GM23248 (cell line): ENCODE results near the gene C5orf63. TPM values are rescaled to one million over a fixed set of nuclear protein-coding genes. Genes with fewer than 3 reads are reported as not detected.
"Not testable (repeated sequence)": the region's sequence is repeated elsewhere in the genome, so short reads cannot be mapped to it uniquely, and the experiment has no call there.

Source experiments
- DNase-seq: peaks from one replicate; pipeline ENCODE4 v3.0.0-alpha.2; 2015
- H2AFZ ChIP-seq: fragments of 200-600 bp; sonication (generic); 2 replicates; pipeline ENCODE4 v1.6.1; 2016; ENCODE audit warnings: antibody characterized with exemption
- H3F3A ChIP-seq: fragments of 200-600 bp; sonication (generic); 2 replicates; pipeline ENCODE4 v1.6.1; 2016; ENCODE audit warnings: mild to moderate bottlenecking, antibody characterized with exemption, mixed run types; ENCODE audit not compliant: insufficient read depth
- H3K27ac ChIP-seq: fragments of 200-600 bp; sonication (generic); 2 replicates; pipeline ENCODE4 v1.5.1; 2016; ENCODE audit warnings: mild to moderate bottlenecking
- H3K27me3 ChIP-seq: fragments of 200-600 bp; sonication (generic); replicated peaks from 2 replicates; pipeline ENCODE4 v1.6.1; 2016; ENCODE audit warnings: mild to moderate bottlenecking; ENCODE audit not compliant: insufficient read depth
- H3K36me3 ChIP-seq: fragments of 200-600 bp; sonication (generic); 2 replicates; pipeline ENCODE4 v1.6.1; 2016; ENCODE audit warnings: low read depth, mild to moderate bottlenecking
- H3K4me1 ChIP-seq: fragments of 200-600 bp; sonication (generic); 2 replicates; pipeline ENCODE4 v1.6.1; 2016; ENCODE audit warnings: mild to moderate bottlenecking; ENCODE audit not compliant: insufficient read depth
- H3K4me2 ChIP-seq: fragments of 200-600 bp; sonication (generic); one replicate; pipeline ENCODE4 v1.6.1; 2016; ENCODE audit warnings: mild to moderate bottlenecking; ENCODE audit not compliant: unreplicated experiment
- H3K4me3 ChIP-seq: fragments of 200-600 bp; sonication (generic); 2 replicates; pipeline ENCODE4 v1.5.1; 2016; ENCODE audit warnings: mild to moderate bottlenecking
- H3K79me2 ChIP-seq: fragments of 200-600 bp; sonication (generic); 2 replicates; pipeline ENCODE4 v1.6.1; 2016; ENCODE audit warnings: mild to moderate bottlenecking; ENCODE audit not compliant: insufficient read depth
- H3K9ac ChIP-seq: fragments of 200-600 bp; sonication (generic); 2 replicates; pipeline ENCODE4 v1.6.1; 2016; ENCODE audit warnings: mild to moderate bottlenecking
- H3K9me2 ChIP-seq: fragments of 200-600 bp; sonication (generic); 2 replicates; pipeline ENCODE4 v1.6.1; 2016; ENCODE audit warnings: mixed run types, mild to moderate bottlenecking, moderate library complexity; ENCODE audit not compliant: insufficient read depth
- H3K9me3 ChIP-seq: fragments of 200-600 bp; sonication (generic); one replicate; pipeline ENCODE4 v1.6.1; 2017; ENCODE audit warnings: low read depth
- H4K20me1 ChIP-seq: fragments of 200-600 bp; sonication (generic); 2 replicates; pipeline ENCODE4 v1.6.0; 2016; ENCODE audit not compliant: insufficient read depth
- EZH2 ChIP-seq: fragments of 200-600 bp; sonication (generic); IDR thresholded peaks from 2 replicates; pipeline ENCODE4 v1.6.1; 2018; ENCODE audit warnings: antibody characterized with exemption, mild to moderate bottlenecking; ENCODE audit not compliant: insufficient read depth, poor library complexity, severe bottlenecking
- EZH2phosphoT487 ChIP-seq: fragments of 200-600 bp; sonication (generic); IDR thresholded peaks from 2 replicates; pipeline ENCODE4 v1.6.1; 2018; ENCODE audit warnings: antibody characterized with exemption, moderate library complexity, mild to moderate bottlenecking, low read depth; ENCODE audit not compliant: insufficient read depth
- WGBS, 2 experiments: methylation state at CpG; one replicate each; pipeline ENCODE4 v1.1.6; 2015 to 2017; ENCODE audit warnings: low lambda C conversion rate in 2 of 2, low coverage in 1 of 2; ENCODE audit errors: missing lambda C conversion rate in 2 of 2; 5-methylcytosine and 5-hydroxymethylcytosine counted together
- in situ Hi-C: fragments of 300-500 bp; cut with MboI; formaldehyde crosslinking; loops from 2 replicates; pipeline ENCODE4 v1.15.0; 2020
- polyA plus RNA-seq: library from polyadenylated mRNA; unstranded; fragments of >200 nt; fragmentation: Nextera tagmentation; extraction: Ambion mirVana; gene quantifications from 2 replicates; pipeline ENCODE4 v1.2.1, GENCODE V29; 2016
- total RNA-seq: library from RNA; depleted of rRNA; stranded (reverse); fragments of >200 nt; shearing (Covaris generic); gene quantifications from 2 replicates; pipeline ENCODE4 v1.2.3, GENCODE V29; 2014; rRNA removed

Gene C5orf63
- total RNA-seq (0.97 and 1.3 TPM in 2 replicates), polyA plus RNA-seq (7.0 and 7.2 TPM in 2 replicates)

DNA sequence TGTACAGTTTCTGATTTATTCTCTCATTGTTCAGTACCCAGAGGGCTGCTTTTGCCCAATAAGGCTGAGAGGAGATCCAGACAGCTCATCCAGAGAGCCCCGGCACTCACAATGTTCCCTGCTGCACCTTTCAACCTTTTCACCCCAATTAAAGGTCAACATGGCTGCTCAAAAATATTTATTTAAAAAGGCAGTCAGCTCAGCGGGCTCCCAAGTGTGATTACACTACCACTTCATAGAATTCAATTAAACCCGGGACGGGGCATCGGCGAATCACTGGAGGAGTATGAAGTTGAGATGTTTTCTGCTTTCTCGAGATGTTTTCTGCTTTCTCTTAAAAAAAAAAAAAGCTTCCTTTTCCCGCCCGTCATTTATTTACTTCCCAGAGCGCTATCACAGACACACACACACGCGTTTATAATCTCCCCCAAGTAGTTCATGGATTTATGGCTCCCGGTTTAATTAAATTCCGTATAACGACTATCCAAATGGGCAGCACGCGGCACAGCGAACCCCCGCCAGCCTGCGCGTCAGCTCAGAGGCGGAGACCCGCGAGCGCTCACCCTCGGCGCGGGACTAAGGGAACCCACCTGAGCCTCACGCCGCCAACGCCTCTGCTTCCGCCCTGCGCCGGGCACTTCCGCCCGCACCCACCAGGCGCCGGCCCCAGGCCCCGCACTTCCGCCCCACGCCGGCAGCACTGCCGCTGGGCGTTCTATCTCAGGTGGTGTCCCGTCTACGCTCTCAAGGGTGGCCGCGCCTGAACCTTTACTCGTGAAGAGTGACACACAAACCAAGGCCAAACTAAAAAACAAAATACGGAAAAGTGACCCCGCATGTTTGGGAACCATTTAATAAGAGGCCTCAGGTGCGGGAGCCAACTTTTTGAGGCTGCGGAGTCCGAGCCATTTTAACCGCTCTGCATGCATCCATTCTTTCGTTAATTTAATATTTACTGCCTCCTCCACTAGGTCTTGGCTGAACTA is at the start of gene C5orf63:
C5orf63 (minus strand) TSS at position 642 of the 986 bp plus-strand sequence. CDS start 14,507 bp downstream, outside the sequence.
- Histone ChIP-seq H2AFZ (peak within 1 kb of the TSS; percentile 99), H3K36me3 (no peaks in the 10 kb centered on the region), H3K9ac (peak within 1 kb of the TSS; percentile 70), H3K79me2 (no peaks in the 10 kb centered on the region), H3K9me2 (no peaks in the 10 kb centered on the region), H3K27ac (no peak within 1 kb of the TSS), H3K9me3 (no peaks in the 10 kb centered on the region), H3F3A (peaks cover 26% of the 10 kb centered on the region), H4K20me1 (no peaks in the 10 kb centered on the region), H3K4me3 (peak within 1 kb of the TSS; percentile 88), H3K27me3 (no peaks in the 10 kb centered on the region), H3K4me2 (peak within 1 kb of the TSS; percentile 93), H3K4me1 (peaks cover 13% of the 10 kb centered on the region)
- 5% methylated on average over 56 of the region's 56 CpGs for WGBS, 2 experiments
- peak; percentile 61 for DNase-seq
- in situ Hi-C loops, result no loop called here
- TF ChIP-seq EZH2phosphoT487 (no peak), EZH2 (no peak)

DNA sequence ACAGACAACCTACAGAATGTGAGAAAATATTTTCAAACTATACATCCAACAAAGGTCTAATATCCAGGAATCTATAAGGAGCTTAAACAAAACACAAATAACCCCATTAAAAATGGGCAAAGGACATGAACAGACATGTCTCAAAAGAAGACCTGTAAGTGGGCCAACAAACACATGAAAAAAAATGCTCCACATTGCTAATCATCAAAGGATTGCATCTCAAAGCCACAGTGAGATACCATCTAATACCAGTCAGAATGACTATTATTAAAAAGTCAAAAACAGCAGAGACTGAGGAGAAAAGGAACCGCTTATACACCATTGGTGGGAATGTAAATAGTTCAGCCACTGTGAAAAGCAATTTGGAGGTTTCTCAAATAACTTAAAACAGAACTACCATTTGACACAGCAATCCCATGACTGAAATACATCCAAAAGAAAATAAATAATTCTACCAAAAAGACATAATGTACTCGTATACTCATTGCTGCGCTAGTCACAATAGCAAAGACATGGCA is 39.1 kb upstream of the C5orf63 start:
- no peaks in the 10 kb centered on the region for H3K9me3 ChIP-seq

DNA sequence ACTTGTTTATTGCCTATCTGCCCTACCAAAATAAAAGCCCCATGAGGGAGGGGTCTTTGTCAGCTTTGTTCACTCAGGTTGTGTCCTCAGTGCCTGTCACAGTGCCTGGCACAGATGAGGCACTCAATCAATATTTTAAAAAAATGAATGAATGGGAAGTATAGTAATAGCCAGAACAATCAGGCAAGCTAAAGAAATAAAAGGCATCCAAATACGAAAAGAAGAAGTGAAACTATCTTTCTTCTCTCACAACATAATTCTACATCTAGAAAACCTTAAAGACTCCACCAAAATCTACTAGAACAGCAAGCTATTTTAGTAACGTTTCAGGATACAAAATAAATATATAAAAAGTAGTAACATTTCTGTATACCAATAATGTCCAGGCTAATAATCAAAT is 37.8 kb upstream of the C5orf63 start:
- H3K27me3 ChIP-seq, result no peaks in the 10 kb centered on the region
- in situ Hi-C loops, result no loop called here
- H3K4me3 ChIP-seq, result no peak overlapping the region
- no peaks in the 10 kb centered on the region for H3K9me3 ChIP-seq
- H3F3A ChIP-seq, result no peaks in the 10 kb centered on the region
- H3K36me3 ChIP-seq, result no peaks in the 10 kb centered on the region
- no peaks in the 10 kb centered on the region for H3K79me2 ChIP-seq
- no peaks in the 10 kb centered on the region for H3K9me2 ChIP-seq
- no peak overlapping the region for H3K9ac ChIP-seq
- no peaks in the 10 kb centered on the region for H3K4me1 ChIP-seq
- no peak for TF ChIP-seq EZH2
- no peak for TF ChIP-seq EZH2phosphoT487
- no peak overlapping the region for H3K27ac ChIP-seq
- WGBS, 2 experiments, result 17 to 19% methylated on average over 2 of the region's 2 CpGs
- H3K4me2 ChIP-seq, result no peak overlapping the region
- no peak for DNase-seq
- no peak overlapping the region for H2AFZ ChIP-seq
- no peaks in the 10 kb centered on the region for H4K20me1 ChIP-seq

More for the DNA sequence above, 39.1 kb upstream of the C5orf63 start:
- Histone ChIP-seq H4K20me1 (no peaks in the 10 kb centered on the region), H3K36me3 (no peaks in the 10 kb centered on the region), H3F3A (no peaks in the 10 kb centered on the region), H3K27me3 (no peaks in the 10 kb centered on the region; the same call in 1 of the 2 replicates), H3K27ac (no peak overlapping the region), H3K4me2 (no peak overlapping the region), H3K9ac (no peak overlapping the region), H3K4me1 (no peaks in the 10 kb centered on the region), H3K79me2 (no peaks in the 10 kb centered on the region), H3K9me2 (no peaks in the 10 kb centered on the region), H3K4me3 (no peak overlapping the region), H2AFZ (no peak overlapping the region)
- DNase-seq, result peak; percentile 18
- no peak for TF ChIP-seq EZH2phosphoT487
- no peak for TF ChIP-seq EZH2
- 84 to 94% methylated on average over 3 of the region's 3 CpGs for WGBS, 2 experiments
- in situ Hi-C loops, result no loop called here

DNA sequence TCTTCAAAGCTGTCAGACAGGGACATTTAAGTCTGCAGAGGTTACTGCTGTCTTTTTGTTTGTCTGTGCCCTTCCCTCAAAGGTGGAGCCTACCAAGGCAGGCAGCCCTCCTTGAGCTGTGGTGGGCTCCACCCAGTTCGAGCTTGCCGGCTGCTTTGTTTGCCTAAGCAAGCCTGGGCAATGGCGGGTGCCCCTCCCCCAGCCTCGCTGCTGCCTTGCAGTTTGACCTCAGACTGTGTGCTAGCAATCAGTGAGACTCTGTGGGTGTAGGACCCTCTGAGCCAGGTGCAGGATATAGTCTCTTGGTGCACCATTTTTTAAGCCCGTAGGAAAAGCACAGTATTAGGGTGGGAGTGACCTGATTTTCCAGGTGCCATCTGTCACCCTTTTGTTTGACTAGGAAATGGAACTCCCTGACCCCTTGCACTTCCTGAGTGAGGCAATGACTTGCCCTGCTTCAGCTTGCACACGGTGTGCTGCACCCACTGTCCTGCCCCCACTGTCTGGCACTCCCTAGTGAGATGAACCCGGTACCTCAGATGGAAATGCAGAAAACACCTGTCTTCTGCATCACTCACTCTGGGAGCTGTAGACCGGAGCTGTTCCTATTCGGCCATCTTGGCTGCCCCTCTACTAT is 35.4 kb upstream of the C5orf63 start:
- H3K36me3 ChIP-seq, H3K4me2 ChIP-seq, H3K9me2 ChIP-seq, H3K4me3 ChIP-seq, H3K4me1 ChIP-seq, H3K9ac ChIP-seq, H3K27ac ChIP-seq, H3K79me2 ChIP-seq, H3K9me3 ChIP-seq, H4K20me1 ChIP-seq, DNase-seq, H2AFZ ChIP-seq, in situ Hi-C loops, H3K27me3 ChIP-seq, H3F3A ChIP-seq: not testable (repeated sequence)
- 55 to 58% methylated on average over 9 of the region's 9 CpGs for WGBS, 2 experiments
